ENCODE measurements around the gene PXYLP1. TPM values are rescaled to one million over a fixed set of nuclear protein-coding genes. Genes with fewer than 3 reads are reported as not detected.

The PXYLP1 gene
- total and polyA plus RNA-seq, 2 experiments from 2014 or later: 15.8 to 18.7 TPM

- 9 to 12% methylated on average over 5 of the region's 5 CpGs for WGBS, 2 experiments (ENCODE audit: low coverage in 1 of 2, low lambda C conversion rate in 2 of 2, missing lambda C conversion rate in 2 of 2)
- Histone ChIP-seq H3K27me3 (replicated peaks; ENCODE audit: insufficient read depth) (no peaks in the 10 kb centered on the region), H4K20me1 (ENCODE audit: insufficient read depth) (no peaks in the 10 kb centered on the region), H3K4me2 (ENCODE audit: unreplicated experiment) (peak overlapping the region; percentile 65), H3K9me2 (ENCODE audit: insufficient read depth) (no peaks in the 10 kb centered on the region), H3K9ac (peak overlapping the region; percentile 33; the same call in 1 of the 2 replicates), H3K9me3 (ENCODE audit: low read depth) (no peaks in the 10 kb centered on the region), H3F3A (ENCODE audit: insufficient read depth) (peaks cover 9% of the 10 kb centered on the region), H2AFZ (no peak overlapping the region), H3K36me3 (ENCODE audit: low read depth) (no peaks in the 10 kb centered on the region), H3K27ac (peak overlapping the region; percentile 66), H3K4me3 (0 out of 2 replicates have a peak overlapping the region, but pooled peaks have one; percentile 26), H3K79me2 (ENCODE audit: insufficient read depth) (no peaks in the 10 kb centered on the region), H3K4me1 (ENCODE audit: insufficient read depth) (peaks cover 34% of the 10 kb centered on the region)
- DNase-seq: peak; percentile 92
- in situ Hi-C loops (cut with MboI): no loop called here
- TF ChIP-seq EZH2phosphoT487 (IDR thresholded peaks at IDR 0.05; ENCODE audit: insufficient read depth, low read depth): no peak
- TF ChIP-seq EZH2 (IDR thresholded peaks at IDR 0.05; ENCODE audit: insufficient read depth, poor library complexity, severe bottlenecking): no peak
Measured at GRCh38 chr3:141280086-141280485, 48.5 kb downstream of the PXYLP1 start.

GRCh38 chr3:141280690-141281089 lies 49.1 kb downstream of the PXYLP1 start:
- H3K9ac ChIP-seq: 0 out of 2 replicates have a peak overlapping the region, but pooled peaks have one; percentile 5
- H3K4me1 ChIP-seq (ENCODE audit: insufficient read depth): peaks cover 28% of the 10 kb centered on the region
- H3K4me2 ChIP-seq (ENCODE audit: unreplicated experiment): peak overlapping the region; percentile 65
- no peaks in the 10 kb centered on the region for H3K9me3 ChIP-seq (ENCODE audit: low read depth)
- H2AFZ ChIP-seq: no peak overlapping the region
- no peaks in the 10 kb centered on the region for H3K36me3 ChIP-seq (ENCODE audit: low read depth)
- H3K27me3 ChIP-seq (replicated peaks; ENCODE audit: insufficient read depth): no peaks in the 10 kb centered on the region
- peak overlapping the region; percentile 66; the same call in 1 of the 2 replicates for H3K27ac ChIP-seq
- H3K9me2 ChIP-seq (ENCODE audit: insufficient read depth): no peaks in the 10 kb centered on the region
- TF ChIP-seq EZH2phosphoT487 (IDR thresholded peaks at IDR 0.05; ENCODE audit: insufficient read depth, low read depth) (no peak), EZH2 (IDR thresholded peaks at IDR 0.05; ENCODE audit: insufficient read depth, poor library complexity, severe bottlenecking) (no peak)
- H3F3A ChIP-seq (ENCODE audit: insufficient read depth): peaks cover 9% of the 10 kb centered on the region
- peak; percentile 58 for DNase-seq
- in situ Hi-C loops (cut with MboI): no loop called here
- no peaks in the 10 kb centered on the region for H4K20me1 ChIP-seq (ENCODE audit: insufficient read depth)
- H3K79me2 ChIP-seq (ENCODE audit: insufficient read depth): no peaks in the 10 kb centered on the region
- WGBS, 2 experiments (ENCODE audit: low coverage in 1 of 2, low lambda C conversion rate in 2 of 2, missing lambda C conversion rate in 2 of 2): 63 to 64% methylated on average over 4 of the region's 4 CpGs
- H3K4me3 ChIP-seq: no peak overlapping the region

GRCh38 chr3:141285570-141285969 lies 53.9 kb downstream of the PXYLP1 start:
- no peak for DNase-seq
- Histone ChIP-seq H3K36me3 (ENCODE audit: low read depth) (no peaks in the 10 kb centered on the region), H3K27me3 (replicated peaks; ENCODE audit: insufficient read depth) (no peaks in the 10 kb centered on the region), H3K9me3 (ENCODE audit: low read depth) (no peaks in the 10 kb centered on the region), H3K9me2 (ENCODE audit: insufficient read depth) (no peaks in the 10 kb centered on the region), H3K4me2 (ENCODE audit: unreplicated experiment) (no peak overlapping the region), H3F3A (ENCODE audit: insufficient read depth) (no peaks in the 10 kb centered on the region; the same call in 1 of the 2 replicates), H4K20me1 (ENCODE audit: insufficient read depth) (no peaks in the 10 kb centered on the region), H3K27ac (no peak overlapping the region), H3K79me2 (ENCODE audit: insufficient read depth) (no peaks in the 10 kb centered on the region), H3K9ac (no peak overlapping the region), H3K4me3 (no peak overlapping the region), H2AFZ (no peak overlapping the region), H3K4me1 (ENCODE audit: insufficient read depth) (peaks cover 6% of the 10 kb centered on the region)
- TF ChIP-seq EZH2phosphoT487 (IDR thresholded peaks at IDR 0.05; ENCODE audit: insufficient read depth, low read depth) (no peak), EZH2 (IDR thresholded peaks at IDR 0.05; ENCODE audit: insufficient read depth, poor library complexity, severe bottlenecking) (no peak)
- in situ Hi-C loops (cut with MboI): no loop called here
- WGBS, 2 experiments (ENCODE audit: low coverage in 1 of 2, low lambda C conversion rate in 2 of 2, missing lambda C conversion rate in 2 of 2): 70 to 80% methylated on average over 2 of the region's 2 CpGs

GRCh38 chr3:141286856-141287255 lies 55.2 kb downstream of the PXYLP1 start:
- no peaks in the 10 kb centered on the region for H3K27me3 ChIP-seq (replicated peaks; ENCODE audit: insufficient read depth)
- no peak overlapping the region for H3K9ac ChIP-seq
- no peaks in the 10 kb centered on the region for H3K36me3 ChIP-seq (ENCODE audit: low read depth)
- no peaks in the 10 kb centered on the region for H3K4me1 ChIP-seq (ENCODE audit: insufficient read depth)
- no peaks in the 10 kb centered on the region for H3K9me3 ChIP-seq (ENCODE audit: low read depth)
- WGBS, 2 experiments (ENCODE audit: low coverage in 1 of 2, low lambda C conversion rate in 2 of 2, missing lambda C conversion rate in 2 of 2): 96 to 100% methylated on average over 14 of the region's 14 CpGs
- in situ Hi-C loops (cut with MboI): no loop called here
- H3K4me3 ChIP-seq: no peak overlapping the region
- H2AFZ ChIP-seq: no peak overlapping the region
- no peaks in the 10 kb centered on the region for H3F3A ChIP-seq (ENCODE audit: insufficient read depth)
- no peak overlapping the region for H3K27ac ChIP-seq
- no peak for DNase-seq
- no peak overlapping the region for H3K4me2 ChIP-seq (ENCODE audit: unreplicated experiment)
- H4K20me1 ChIP-seq (ENCODE audit: insufficient read depth): no peaks in the 10 kb centered on the region
- no peaks in the 10 kb centered on the region for H3K79me2 ChIP-seq (ENCODE audit: insufficient read depth)
- TF ChIP-seq EZH2phosphoT487 (IDR thresholded peaks at IDR 0.05; ENCODE audit: insufficient read depth, low read depth) (no peak), EZH2 (IDR thresholded peaks at IDR 0.05; ENCODE audit: insufficient read depth, poor library complexity, severe bottlenecking) (no peak)
- H3K9me2 ChIP-seq (ENCODE audit: insufficient read depth): no peaks in the 10 kb centered on the region

All from GM23248 (cell line).